Skin of body (tissue), 2 donors: ENCODE measurements around the gene ZNF385C. TPM values are rescaled to one million over a fixed set of nuclear protein-coding genes. Genes with fewer than 3 reads are reported as not detected.

Experiments used
- DNase-seq: peaks from one replicate; lab custom pipeline; 2025; lab: John Stamatoyannopoulos, UW
- total RNA-seq: library from RNA; depleted of rRNA; stranded (reverse); fragments of >200 nt; gene quantifications from one replicate; pipeline ENCODE4 v1.2.3, GENCODE V29; 2014

Gene ZNF385C
- total RNA-seq, 1 donor from 2014 or later, result 1.3 TPM

DNA sequence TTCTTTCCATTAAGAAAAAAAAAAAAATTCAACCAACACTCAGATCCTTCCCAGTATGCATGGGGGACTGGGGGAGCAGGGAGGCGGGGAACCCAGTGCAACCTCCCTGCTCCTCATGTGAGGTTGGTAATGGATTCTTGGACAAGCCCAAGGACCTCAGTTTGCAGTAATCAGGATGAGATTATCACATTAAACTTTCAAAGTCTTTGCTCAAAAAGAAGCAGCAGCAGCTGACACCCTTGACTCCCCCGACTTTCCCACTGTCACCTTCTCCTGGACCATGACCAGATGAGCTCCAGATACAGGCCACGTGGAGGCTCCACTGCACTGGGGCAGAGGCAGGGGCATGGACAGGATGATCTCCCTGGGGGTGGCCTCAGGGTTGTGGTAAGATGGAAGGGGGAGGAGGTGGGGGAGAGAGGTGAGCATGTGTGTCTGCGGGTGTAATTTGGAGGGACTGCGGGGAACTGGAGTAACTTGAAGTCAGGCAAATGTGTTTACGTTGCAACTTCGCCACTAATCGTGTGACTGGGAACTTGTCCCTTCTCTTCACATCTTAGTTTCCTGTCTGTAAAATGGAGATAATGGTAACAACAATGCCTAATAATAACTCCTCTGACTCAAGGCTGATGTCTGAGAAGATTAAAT, 19.8 kb downstream of the ZNF385C start:
- DNase-seq, result no peak

DNA sequence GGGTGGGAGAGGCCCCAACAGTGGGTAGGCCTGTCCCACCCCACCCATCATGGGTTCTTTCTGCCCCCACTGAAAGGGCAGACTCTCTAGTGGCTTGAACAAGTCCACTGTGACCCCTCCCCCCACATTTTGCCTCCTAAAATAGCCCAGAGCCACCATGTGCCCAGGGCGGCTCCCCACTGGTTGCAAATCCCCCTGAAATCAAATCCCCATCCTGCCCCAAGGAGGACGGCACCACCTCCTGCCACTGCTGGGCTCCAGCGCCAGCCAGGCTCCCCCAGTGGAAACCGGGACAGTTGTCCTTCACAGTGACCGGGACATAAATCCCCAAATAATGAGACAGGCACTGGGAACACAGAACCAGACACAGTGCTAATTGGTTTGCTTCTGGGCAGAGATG, 20.5 kb downstream of the ZNF385C start:
- no peak for DNase-seq

DNA sequence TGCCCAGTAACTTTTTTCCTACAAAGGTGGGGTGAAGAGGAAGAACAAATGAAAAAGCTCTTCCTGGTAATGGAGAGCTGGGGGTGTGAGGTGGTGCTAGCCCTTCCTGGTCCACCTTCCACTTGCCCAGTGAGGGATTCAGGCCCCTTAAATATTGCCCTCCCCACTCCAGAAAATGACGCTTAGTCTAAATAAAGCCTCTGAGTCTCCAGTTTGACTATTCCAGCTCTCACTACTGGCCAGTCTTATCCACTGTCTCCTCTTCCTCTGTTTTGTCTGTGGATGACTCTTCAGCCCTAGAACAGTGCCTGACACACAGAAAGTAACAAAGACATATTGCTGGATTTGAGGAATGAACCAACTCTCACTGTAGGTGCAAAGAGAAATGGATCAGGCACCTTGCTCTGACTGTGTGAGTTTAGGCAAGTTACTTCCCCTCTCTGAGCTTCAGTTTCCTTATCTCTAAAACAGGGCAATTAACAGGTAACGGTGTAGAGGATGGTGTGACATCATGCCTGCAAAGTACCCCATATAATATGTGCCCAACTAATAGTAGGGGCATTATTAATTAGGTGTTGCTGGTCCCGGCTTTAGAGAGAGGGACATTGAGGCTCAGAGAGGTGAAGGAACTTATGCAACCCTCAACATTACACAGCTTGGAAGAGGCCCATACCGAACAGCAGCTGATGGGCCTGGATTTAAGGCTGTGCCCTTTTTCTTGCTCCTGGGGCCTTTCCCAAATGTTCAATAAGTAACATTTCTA, 21.3 kb downstream of the ZNF385C start:
- DNase-seq, result no peak

DNA sequence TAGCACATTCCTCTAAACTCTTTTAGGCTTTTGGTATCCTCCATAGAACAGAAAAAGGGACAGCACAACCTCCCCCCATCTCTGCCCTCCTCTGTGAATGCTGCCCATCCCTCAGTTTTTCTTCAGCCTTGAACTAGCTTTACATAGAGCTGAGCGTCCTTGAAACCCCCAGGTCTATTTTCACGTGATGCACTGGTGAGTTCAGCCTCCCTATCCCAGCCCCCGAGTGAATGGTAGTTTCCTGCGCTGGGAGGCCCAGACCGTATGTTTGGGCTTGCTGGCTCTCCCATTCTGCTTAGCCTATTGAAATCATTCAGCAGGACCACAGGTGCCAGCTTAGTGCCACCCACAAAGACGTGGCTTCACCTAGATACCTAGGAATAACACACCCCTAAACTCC, 22.5 kb downstream of the ZNF385C start:
- DNase-seq, result no peak

DNA sequence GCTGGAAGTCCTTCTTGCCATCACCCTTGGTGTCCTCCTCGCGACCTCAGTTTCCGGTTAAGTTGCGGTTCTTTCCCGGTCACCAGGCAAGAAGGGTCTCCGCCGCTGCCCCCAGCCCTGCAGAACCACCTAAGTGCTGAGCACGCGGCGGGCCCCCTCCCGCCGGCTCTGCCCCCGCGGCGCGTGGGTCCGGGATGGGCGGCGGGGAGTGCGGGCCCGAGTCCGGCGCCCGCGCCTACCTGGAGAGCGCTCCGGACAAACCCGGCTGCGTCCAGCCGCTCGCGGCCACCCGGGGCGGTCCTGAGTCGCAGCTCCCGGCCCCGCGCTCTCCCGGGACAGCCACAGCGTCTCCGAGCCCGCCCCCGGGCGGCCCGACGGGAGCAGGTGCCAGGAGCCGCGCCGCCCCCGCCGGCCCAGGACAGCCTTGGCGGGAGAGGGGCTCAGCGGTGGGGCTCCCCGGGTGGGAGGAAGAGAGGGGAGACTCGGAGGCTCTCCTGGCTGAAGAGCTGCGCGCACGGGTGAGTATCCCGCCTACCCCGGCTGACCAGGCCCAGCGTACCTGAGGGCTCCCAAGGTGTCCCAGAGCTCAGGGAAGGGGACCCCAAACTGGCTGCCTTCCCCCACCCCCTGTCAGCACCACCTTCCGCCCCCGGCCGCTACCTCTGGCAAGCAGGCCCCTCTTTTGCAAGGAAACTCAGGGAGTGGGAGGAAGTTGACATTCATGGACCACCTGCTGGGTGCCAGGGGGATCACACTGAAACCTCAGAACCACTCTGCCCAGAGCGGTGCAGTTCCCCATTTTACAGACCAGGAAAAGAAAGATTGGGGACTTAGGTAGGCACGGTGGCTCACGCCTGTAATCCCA, 25.7 kb downstream of the ZNF385C start:
- no peak for DNase-seq

DNA sequence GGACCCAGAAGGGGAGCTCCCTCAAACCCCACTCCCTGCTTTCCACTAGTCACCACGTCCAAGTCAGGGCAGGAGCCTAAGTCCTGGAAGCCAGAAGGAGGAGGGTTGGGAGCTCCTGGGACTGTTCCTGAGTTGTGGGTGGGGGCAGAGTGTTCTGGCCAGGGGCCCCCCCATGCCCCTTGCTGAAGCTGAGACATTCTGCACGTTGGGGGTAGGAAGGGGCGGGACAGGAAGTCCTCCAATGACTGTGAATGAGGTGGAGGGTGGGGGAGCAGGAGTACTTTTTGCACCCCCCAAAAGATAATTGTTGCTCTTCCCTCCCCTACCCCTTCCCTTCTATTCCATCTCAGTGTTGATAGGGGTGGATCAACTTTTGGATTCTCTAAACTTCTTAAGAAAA, 26.5 kb downstream of the ZNF385C start:
- DNase-seq, result no peak

DNA sequence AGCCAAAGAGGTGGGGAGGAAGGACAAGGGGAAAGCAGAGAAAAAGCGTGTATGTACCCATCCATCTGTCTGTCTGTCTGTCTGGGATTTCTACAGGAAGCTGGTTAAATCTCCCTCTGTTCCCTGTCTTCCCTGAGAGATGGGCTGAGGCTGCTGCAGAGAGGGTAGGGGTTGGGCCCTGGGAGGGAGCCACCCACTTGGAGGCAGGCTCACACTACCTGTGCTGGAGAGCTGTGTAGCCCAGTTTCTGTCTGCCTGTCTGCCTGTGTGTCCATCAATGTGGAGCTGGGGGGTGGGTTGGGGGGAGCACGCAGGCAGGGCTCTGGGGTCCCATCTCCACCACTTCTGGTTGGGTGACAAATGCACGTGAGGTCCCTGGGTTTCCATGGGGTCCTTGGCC, 29.3 kb downstream of the ZNF385C start:
- no peak for DNase-seq

DNA sequence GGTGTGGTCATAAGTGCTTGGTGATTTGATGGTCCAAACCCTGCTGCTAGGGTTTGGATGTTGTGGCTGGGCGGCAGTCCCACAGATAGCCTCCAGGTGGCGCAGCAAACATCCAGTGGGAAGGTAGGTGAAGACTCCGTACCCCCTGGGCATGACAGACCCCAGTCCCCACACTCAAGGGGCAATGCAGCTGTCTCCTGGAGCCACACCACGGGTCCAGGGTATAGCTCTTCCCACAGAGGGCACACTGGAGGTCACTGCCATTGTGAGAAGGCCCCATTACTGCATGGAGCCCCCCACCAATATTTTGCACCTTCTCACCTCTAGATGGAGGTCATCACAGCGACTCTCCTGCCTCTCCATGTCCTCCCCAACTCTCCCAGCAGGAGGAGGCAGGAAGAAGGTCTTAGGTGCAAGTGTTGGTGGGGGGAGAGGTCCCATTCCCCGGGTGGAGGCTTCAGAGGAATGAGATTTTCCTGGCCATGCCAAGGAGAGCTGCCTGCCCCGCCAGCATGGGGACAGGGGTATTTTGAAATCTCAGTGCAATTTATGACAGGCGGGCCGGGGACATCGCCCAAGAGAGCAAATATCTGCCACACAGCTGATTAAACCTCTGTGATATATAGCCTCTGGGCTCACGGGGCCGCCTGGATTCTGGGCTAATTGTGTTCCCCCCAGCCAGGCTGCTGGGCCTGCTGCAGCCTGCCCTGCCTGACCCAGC, 30.7 kb downstream of the ZNF385C start:
- DNase-seq, result no peak

DNA sequence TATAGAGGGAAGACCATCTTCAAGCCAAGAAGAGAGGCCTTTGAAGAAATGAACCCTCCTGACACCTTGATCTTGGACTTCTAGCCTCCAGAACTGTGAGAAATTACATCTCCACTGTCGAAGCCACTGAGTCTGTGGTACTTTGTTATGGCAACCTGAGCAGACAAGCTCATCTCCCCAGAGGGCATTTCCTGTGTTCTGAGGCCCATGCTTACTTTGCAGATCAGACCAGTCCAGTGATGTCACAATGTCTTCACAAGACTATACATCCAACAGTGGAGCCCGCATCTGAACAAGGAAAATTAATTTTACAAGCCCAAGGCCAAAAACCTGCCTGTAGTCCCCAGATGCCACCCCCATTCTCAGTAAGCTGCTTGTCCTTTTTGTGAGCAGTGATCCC, 33.1 kb downstream of the ZNF385C start:
- DNase-seq, result no peak

DNA sequence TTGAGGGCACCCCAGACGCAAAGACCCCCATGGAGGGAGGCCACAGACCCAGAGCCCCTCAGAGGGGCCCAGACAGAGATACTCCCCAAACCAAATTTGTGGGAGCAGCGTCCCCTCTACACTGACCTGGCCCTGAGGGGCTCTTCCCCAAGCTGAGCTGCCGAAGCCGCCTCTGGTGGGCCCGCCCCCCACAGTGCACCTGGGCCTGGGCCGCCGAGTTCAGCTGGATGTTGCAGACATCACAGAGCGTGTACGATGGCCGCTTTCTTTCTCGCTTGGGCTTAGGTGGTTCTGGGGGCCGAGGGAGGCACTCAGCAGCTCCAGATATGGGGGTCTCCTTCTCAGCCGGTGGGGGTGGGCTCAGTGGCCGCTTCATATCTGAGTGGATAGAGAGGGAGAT, 35.6 kb downstream of the ZNF385C start:
- no peak for DNase-seq

DNA sequence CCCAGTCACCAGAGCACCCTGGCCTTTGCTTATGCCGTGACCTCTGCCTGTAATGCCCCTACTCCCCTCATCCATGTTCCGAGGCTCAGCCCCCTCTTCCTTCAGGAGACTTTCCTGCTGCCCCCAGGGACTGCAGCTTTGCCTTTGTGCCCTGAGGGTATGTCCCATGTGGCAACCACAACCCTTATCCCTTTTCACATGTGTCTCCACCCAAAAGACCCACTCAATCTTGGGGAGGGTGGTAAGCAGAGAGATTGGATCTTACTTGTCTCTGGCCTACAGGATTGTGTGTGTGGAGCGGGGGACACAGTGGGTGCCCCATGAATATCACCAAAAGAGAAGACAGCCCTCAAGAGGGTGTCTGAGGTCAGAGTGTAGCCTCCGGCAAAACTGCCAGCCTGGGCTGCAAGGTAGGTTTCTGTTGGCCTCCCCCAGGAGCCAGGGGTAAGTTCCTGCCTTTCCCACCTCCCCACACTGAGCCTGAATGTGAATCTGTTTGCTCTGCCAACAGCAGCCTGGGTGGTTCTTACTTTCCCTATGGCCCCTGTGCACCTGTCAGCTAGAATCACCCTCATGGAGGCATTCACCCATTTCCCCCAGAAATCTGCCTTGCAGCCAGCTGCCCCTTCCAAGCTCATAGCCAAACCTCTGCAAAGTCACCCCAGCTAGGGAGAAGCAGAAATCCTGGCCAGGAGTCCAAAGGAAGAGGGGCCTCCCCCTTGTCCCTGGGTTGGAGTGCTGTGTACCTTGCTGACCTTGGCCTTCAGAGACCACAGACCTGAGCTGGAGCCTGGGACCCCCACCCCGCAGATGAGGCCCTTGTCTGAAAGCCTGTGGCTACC, 36.4 kb downstream of the ZNF385C start:
- DNase-seq, result no peak

DNA sequence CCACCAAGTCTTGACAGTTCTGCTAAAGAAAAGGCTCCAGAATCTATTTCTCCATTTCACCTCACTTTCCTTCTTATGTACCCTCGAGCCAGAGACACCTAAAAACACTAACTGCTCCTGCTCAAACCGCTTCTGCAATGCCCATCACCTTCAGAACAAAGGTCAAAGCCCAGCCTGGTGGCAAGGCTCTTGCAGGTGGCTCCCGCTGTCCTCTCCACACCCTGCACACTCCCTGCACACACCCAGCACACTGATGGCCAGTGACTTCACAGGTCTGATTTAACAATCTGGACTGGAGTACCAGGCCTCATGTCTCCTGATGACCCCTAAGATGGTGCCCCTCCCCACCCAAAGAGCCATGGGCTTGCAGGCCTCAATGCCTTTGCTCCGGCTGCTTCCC, 38.0 kb downstream of the ZNF385C start:
- DNase-seq, result no peak

DNA sequence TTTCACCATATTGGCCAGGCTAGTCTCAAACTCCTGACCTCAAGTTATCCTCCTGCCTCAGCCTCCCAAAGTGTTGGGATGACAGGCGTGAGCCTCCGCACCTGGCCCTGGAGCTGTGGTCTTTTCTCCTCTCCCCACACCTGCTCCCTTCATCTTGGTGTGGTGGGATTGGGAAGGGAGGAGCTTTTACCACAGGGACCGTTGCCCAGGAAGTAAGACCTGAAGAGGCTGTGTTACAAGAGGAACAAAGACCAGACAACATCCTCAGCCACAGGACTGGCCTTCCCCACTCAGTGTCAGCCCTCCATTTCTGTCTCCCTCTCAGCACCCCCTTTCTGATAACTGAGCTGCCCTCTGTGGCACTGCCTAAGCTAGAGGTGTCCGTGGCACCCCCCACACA, 38.5 kb downstream of the ZNF385C start:
- DNase-seq, result no peak

DNA sequence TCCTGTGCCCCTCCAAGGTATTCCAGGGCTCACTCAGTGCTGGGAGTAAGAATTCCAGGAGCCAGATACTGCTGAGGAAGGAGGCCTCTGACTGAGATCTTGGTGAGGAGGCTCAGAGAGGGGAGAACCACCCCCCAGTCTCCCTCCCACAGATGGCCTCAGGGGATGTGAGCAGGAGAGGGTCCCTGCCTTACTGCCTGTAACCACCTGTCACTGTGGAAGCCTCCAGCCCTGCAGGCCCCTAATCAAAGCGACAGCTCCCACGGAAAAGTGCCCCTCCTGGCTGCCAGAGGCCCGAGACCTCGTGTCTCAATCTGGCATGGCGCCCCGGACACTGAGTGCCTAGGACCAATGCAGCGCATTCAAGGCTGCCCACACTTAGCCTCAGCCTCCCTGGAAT, 40.2 kb downstream of the ZNF385C start:
- DNase-seq, result no peak

DNA sequence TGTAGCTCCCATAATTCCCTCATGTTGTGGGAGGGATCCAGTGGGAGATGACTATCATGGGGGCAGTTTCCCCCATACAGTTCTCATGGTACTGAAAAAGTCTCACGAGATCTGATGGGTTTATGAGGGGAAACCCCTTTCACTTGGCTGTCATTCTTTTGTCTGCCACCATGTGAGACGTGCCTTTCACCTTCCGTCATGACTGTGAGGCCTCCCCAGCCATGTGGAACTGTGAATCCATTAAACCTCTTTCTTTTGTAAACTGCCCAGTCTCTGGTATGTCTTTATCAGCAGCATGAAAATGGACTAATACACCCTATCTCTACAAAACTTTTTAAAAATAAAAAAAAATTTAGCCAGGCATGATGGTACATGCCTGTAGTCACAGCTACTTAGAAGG, 41.6 kb downstream of the ZNF385C start:
- DNase-seq, result no peak

DNA sequence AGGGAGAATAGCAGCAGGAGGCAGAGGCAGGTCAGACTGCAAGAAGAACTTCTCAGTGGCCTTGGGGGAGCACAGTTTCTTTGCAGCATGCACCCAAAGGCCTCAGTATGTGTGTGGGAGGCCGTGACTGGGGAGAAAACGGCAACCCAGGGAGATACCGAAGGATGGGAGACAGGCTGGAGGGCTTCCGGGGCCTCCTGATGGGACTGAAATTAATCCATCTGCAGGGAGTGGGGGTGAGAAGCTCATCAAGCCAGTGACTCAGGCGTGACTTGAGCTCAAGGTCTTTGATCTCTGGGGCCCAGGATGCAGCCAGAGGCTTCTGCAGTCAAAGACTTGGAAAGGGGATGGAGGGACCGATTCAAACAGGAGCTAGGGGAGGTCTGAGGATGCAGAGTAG, 42.8 kb downstream of the ZNF385C start:
- DNase-seq, result no peak

DNA sequence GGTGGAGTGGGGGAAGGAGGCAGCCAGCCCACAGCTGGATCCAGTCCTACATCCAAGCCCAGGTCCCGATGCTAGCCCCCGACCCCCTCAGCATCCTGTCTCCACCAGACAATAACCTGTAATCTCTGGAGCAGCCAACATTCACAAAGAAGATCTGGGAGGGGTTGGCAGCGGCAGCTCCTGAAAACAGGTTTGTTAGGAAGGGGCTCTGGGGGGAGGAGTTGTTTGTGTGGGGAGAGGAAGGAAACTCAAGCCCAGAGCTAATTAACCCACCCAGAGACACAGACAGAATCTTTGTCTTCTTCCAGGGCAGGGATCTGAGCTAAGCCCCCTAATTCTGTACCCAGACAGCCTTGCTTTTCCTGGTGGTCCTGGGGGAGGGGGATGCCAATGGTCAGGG, 43.2 kb downstream of the ZNF385C start:
- DNase-seq, result no peak

DNA sequence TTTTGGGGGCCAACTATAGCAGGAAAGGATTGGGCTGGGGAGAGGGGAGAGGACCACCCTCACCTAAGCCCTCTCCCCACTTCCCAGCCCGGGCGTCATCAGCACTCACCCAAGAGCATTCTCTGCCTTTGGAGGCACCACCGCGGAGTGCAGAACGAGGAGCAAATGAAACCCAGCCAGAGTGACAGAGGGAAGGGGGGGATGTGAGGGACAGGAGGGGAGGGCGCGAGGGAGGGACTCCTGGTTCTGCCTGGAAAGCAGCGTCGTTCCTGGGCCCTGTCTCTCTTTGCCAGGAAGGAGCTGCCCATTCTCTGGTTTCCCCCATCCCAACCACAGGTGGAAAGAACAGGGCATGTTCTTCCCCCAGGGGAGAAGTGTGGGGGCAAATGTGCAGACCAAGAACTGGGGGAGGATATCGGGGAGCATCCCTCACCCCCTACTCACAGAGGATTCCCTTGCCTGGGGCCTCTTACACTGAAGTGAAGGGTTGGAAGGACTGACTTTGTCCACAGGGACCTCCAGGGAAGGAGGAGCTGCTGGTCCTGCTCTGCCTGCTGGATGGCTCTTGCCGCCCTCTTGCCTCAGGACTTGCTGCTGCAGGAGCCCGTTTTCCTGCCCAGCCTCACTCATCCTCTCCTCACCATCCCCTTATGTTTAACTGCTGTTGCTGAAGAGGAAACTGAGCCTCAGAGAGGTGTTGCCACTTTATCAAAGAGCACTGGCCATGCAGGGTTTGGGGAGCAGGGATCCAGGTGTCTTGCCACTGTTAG, 44.4 kb downstream of the ZNF385C start:
- no peak for DNase-seq

DNA sequence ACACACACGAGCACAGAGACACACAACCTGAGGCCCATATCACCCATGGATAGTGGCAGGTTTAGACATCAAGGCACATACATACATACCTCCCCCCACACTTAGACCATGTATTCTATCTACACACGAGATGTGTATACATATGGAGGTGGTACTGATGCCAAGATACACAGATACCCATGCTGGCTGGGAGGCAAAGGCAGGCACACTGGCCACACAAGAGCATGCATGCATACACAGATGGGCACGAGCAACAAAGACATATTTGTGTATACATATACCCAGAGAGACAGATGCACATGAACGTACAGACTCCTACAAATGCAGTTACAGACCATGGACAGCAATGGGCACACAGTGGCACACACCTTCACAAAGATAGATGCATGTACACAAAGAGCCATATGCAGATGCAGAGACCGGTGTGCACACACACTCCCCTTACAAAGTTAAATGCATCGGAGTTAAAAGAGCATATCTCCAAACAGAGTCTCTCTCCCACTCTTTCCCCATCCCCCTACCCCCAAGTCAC, 45.9 kb downstream of the ZNF385C start:
- DNase-seq, result no peak

DNA sequence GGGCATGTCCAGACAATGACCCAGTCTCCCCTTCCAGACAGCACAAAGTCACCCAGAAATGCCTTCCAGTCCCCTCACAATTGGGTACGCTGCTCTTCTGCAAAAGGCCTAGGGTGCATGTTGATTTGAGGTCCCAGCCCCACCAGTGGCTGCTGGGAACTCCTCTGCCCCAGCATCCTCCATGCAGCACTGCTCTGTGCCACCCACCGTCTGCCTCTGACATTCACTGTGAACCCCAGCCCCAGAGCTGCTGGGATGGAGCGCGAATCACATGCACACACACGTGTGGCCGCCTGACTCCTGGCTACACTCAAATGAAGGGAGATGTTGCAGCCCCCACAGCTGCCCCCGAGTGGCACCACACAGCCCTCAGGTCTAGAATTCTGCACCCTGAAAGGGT, 46.6 kb downstream of the ZNF385C start:
- DNase-seq, result no peak
